GM21447 (cell line): Measurements from ENCODE around the gene MTHFD2L.
"Not testable (repeated sequence)": the region's sequence is repeated elsewhere in the genome, so short reads cannot be mapped to it uniquely, and the experiment has no call there.

ENCODE experiments used
- ATAC-seq: cut with Tn5 transposase; IDR thresholded peaks from one replicate; pipeline ENCODE4 v1.9.1; 2021; ENCODE audit not compliant: unreplicated experiment

MTHFD2L gene

GRCh38 chr4:74157561-74158465 is at the start of gene MTHFD2L:
Gene MTHFD2L (plus strand): TSS chr4:74158118. CDS start chr4:74158139, 21 bp downstream.
- ATAC-seq, result peak; percentile 96

- no peak for ATAC-seq
These were observed 49.3 kb upstream of the MTHFD2L start for GRCh38 chr4:74108457-74109115.

GRCh38 chr4:74109116-74109869 is 48.6 kb upstream of the MTHFD2L start:
- no peak for ATAC-seq

GRCh38 chr4:74109870-74110605 is 47.9 kb upstream of the MTHFD2L start:
- no peak for ATAC-seq

GRCh38 chr4:74110670-74111069 is 47.2 kb upstream of the MTHFD2L start:
- no peak for ATAC-seq

- no peak for ATAC-seq
These were observed 46.5 kb upstream of the MTHFD2L start for GRCh38 chr4:74111306-74111975.

GRCh38 chr4:74111990-74112389 is 45.9 kb upstream of the MTHFD2L start:
- ATAC-seq, result no peak

- no peak for ATAC-seq
These were observed 45.4 kb upstream of the MTHFD2L start for GRCh38 chr4:74112399-74113105.

GRCh38 chr4:74114234-74114633 is 43.7 kb upstream of the MTHFD2L start:
- ATAC-seq, result no peak

- no peak for ATAC-seq
These were observed 40.8 kb upstream of the MTHFD2L start for GRCh38 chr4:74117024-74117534.

GRCh38 chr4:74118600-74119338 is 39.1 kb upstream of the MTHFD2L start:
- ATAC-seq, result no peak

GRCh38 chr4:74120086-74120485 is 37.8 kb upstream of the MTHFD2L start:
- no peak for ATAC-seq

GRCh38 chr4:74121643-74122579 is 36.0 kb upstream of the MTHFD2L start:
- no peak for ATAC-seq

GRCh38 chr4:74123065-74123728 is 34.7 kb upstream of the MTHFD2L start:
- ATAC-seq, result no peak

- ATAC-seq, result no peak
These were observed 32.9 kb upstream of the MTHFD2L start for GRCh38 chr4:74125029-74125428.

GRCh38 chr4:74127745-74128144 is 30.2 kb upstream of the MTHFD2L start:
- no peak for ATAC-seq

- ATAC-seq, result not testable (repeated sequence)
These were observed 27.1 kb upstream of the MTHFD2L start for GRCh38 chr4:74130843-74131242.
